C4-2B (cell line): ENCODE data around the gene DIPK1A.
"Not testable (repeated sequence)": the region's sequence is repeated elsewhere in the genome, so short reads cannot be mapped to it uniquely, and the experiment has no call there.

ENCODE experiments used
- H3K27ac ChIP-seq: fragments of 450-650 bp; 2 replicates; pipeline ENCODE4 v1.5.1; 2017
- ZFX ChIP-seq: fragments of 450-650 bp; IDR thresholded peaks from 2 replicates; pipeline ENCODE4 v1.6.1; 2017
- TF ChIP-seq, protein P1 (sequence below): fragments of 450-650 bp; conservative IDR thresholded peaks from 2 replicates; pipeline ENCODE4 v1.5.1; 2017; ENCODE audit warnings: mild to moderate bottlenecking

Gene DIPK1A

DNA sequence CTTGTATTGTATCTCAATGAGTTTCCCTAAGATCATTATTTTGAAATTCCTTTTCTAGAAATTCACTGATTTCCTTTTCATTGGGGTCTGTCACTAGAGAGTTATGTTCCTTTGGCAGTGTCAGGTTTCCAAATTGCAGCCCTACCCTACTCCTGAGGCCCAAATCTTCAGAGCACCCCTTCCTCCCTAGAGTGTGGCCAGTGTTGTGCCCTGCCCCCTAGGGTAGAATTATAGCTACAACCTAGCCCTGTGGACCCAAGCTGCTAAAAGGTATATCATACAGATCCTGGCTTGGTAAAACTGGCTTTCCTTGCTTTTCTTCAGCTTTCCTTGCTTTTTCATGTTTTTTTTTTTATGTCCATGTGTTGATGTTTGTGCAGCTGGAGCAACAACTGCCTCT lies 60.7 kb downstream of the DIPK1A start:
- TF ChIP-seq, protein P1, sequence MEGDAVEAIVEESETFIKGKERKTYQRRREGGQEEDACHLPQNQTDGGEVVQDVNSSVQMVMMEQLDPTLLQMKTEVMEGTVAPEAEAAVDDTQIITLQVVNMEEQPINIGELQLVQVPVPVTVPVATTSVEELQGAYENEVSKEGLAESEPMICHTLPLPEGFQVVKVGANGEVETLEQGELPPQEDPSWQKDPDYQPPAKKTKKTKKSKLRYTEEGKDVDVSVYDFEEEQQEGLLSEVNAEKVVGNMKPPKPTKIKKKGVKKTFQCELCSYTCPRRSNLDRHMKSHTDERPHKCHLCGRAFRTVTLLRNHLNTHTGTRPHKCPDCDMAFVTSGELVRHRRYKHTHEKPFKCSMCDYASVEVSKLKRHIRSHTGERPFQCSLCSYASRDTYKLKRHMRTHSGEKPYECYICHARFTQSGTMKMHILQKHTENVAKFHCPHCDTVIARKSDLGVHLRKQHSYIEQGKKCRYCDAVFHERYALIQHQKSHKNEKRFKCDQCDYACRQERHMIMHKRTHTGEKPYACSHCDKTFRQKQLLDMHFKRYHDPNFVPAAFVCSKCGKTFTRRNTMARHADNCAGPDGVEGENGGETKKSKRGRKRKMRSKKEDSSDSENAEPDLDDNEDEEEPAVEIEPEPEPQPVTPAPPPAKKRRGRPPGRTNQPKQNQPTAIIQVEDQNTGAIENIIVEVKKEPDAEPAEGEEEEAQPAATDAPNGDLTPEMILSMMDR: no peak
- no peak for TF ChIP-seq ZFX
- H3K27ac ChIP-seq: no peak overlapping the region

- TF ChIP-seq ZFX: no peak
- TF ChIP-seq, protein P1: no peak
- no peak overlapping the region for H3K27ac ChIP-seq
These were observed 61.5 kb downstream of the DIPK1A start for GRCh38 chr1:92899780-92900179.

GRCh38 chr1:92898053-92898452 lies 63.2 kb downstream of the DIPK1A start:
- not testable (repeated sequence) for H3K27ac ChIP-seq

DNA sequence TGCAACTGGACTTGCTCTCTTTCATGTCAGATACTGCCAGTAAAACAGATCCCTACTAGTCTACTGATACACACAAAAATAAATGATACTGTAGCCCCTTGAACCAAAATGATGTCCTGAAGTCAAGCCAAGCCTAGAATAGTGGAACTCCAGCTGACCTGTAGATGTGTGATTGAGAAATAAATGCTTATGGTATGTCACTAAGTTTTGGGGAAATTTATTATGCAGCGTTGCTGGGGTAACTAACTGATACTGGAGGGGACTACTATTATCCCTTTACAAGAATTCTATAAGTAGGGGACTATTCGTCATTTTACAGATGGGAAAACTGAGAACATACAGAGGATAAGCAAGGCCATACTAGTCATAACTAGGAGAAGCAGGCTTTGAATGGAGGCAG lies 73.8 kb downstream of the DIPK1A start:
- no peak overlapping the region for H3K27ac ChIP-seq
- TF ChIP-seq, protein P1: no peak
- TF ChIP-seq ZFX: no peak

GRCh38 chr1:92886886-92887419 lies 74.3 kb downstream of the DIPK1A start:
- H3K27ac ChIP-seq: no peak overlapping the region
- TF ChIP-seq ZFX: no peak
- TF ChIP-seq, protein P1: no peak

GRCh38 chr1:92884195-92884594 lies 77.1 kb downstream of the DIPK1A start:
- TF ChIP-seq ZFX: no peak
- TF ChIP-seq, protein P1: no peak
- H3K27ac ChIP-seq: no peak overlapping the region

GRCh38 chr1:92883297-92883696 lies 78.0 kb downstream of the DIPK1A start:
- H3K27ac ChIP-seq: no peak overlapping the region
- TF ChIP-seq ZFX: no peak
- TF ChIP-seq, protein P1: no peak

- TF ChIP-seq ZFX: no peak
- TF ChIP-seq, protein P1: no peak
- no peak overlapping the region for H3K27ac ChIP-seq
These were observed 78.4 kb downstream of the DIPK1A start for GRCh38 chr1:92882819-92883218.
